Omental fat pad (tissue), 4 donors: Measurements from ENCODE around the gene INO80D. TPM values are rescaled to one million over a fixed set of nuclear protein-coding genes. Genes with fewer than 3 reads are reported as not detected.
"Not testable (repeated sequence)": the region's sequence is repeated elsewhere in the genome, so short reads cannot be mapped to it uniquely, and the experiment has no call there.

Experiments
- ATAC-seq: fragments of 150-250 bp; one replicate; pipeline ENCODE4 v1.9.1; 2016; ENCODE audit warnings: mild to moderate bottlenecking, moderate library complexity; ENCODE audit not compliant: low FRiP score
- DNase-seq: peaks from one replicate; pipeline ENCODE4 v3.0.0-alpha.2; 2019; ENCODE audit warnings: low spot score
- total RNA-seq, 4 donors: library from RNA; depleted of rRNA; stranded (reverse); fragments of >200 nt; gene quantifications; one replicate each; pipeline ENCODE4 v1.1.0, GENCODE V29; 2016
- TF ChIP-seq, protein P1 (sequence below), 3 donors: fragments of 450-650 bp; IDR thresholded peaks; one replicate each; pipeline ENCODE4 v1.5.1; 2016 to 2017; ENCODE audit warnings: antibody characterized with exemption in 3 of 3, mild to moderate bottlenecking in 3 of 3, moderate library complexity in 2 of 3

INO80D gene
- total RNA-seq, 4 donors from 2014 or later, result 15.3 to 22.0 (median 18.5) TPM

DNA sequence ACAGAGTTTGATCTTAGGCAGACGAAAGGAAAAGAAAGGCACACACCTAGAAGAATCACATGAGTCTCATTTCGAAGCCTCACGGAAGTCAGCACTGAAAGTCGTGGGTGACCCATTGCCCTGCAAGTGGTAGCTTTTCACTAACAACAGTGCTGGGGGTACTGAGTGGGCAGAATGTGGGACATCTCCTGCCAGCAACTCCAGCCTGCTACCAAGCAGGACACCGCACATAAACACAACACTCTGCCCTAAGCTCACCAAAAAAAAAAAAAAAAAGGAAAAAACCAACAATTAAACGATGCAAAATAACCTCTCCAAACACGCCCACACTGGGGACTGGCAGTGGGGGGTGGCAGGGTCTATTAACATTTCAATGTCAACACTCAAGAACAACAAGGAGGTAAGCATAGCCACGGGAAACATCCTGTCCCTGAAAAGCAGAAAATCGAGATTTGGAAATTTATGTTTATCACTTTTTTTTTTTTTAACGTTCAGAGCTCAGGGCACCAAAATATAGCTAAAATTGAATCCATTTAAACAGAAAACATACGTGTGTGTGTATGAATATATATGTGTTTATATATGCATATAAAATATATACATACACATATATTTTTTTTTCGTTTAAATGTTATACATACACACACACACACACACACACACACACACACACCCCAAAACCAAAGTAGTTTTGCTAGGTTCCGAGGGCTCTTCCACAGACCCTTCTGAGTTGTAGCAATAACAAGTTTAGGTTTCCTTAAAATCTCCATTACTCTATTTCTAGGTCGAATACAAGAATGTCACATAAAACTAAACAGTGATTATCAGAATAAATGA lies 2.2 kb downstream of the INO80D start:
- no peak for ATAC-seq
- TF ChIP-seq, protein P1, sequence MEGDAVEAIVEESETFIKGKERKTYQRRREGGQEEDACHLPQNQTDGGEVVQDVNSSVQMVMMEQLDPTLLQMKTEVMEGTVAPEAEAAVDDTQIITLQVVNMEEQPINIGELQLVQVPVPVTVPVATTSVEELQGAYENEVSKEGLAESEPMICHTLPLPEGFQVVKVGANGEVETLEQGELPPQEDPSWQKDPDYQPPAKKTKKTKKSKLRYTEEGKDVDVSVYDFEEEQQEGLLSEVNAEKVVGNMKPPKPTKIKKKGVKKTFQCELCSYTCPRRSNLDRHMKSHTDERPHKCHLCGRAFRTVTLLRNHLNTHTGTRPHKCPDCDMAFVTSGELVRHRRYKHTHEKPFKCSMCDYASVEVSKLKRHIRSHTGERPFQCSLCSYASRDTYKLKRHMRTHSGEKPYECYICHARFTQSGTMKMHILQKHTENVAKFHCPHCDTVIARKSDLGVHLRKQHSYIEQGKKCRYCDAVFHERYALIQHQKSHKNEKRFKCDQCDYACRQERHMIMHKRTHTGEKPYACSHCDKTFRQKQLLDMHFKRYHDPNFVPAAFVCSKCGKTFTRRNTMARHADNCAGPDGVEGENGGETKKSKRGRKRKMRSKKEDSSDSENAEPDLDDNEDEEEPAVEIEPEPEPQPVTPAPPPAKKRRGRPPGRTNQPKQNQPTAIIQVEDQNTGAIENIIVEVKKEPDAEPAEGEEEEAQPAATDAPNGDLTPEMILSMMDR (IDR thresholded peaks at IDR 0.05), result no peak
- no peak for DNase-seq

DNA sequence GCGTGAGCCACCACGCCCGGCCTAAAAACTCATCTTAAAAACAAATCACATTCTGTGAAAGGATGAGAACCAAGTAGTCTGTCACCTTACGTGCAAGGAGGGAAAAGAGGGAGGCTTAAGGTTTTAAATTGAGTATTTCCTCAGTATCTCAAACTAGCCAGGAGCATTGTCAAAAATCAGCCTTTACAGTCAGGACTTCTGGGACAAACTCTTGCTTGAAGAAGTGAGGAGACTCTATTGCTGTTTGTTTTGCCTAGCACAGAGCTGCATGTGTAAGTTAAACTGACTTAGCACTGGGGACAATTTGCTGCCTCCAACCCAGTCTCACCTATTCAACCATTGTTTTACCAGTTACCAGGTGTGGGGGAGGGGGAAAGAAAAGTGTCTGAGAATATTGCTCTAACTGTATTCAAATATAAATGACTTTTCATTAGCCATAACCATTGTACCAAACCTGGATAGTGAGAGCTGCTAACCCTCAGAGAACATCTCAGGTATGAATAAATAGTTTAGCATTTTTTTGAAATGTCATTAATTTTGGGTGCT lies 3.6 kb downstream of the INO80D start:
- TF ChIP-seq, protein P1 (IDR thresholded peaks at IDR 0.05), result no peak
- DNase-seq (no peak), ATAC-seq (no peak)

DNA sequence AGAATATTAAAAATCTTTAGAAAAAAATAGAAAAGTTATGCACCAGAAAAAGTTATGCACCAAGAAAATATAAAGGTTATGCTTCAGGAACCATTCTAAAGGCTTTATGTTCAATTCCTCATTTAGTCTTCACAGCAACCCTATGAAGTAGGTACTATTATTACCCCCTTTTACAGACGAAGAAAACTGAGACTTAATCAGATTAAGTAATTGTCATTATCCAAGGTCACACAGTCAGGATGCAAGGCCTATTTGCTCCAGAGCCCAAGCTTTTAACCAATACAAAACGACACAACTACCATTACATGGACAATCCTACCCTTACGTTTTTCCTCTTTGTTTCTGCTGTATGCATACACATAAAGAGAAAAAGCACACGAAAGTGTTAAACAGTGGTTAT lies 5.0 kb downstream of the INO80D start:
- TF ChIP-seq, protein P1 (IDR thresholded peaks at IDR 0.05), result no peak
- no peak for DNase-seq
- no peak for ATAC-seq

DNA sequence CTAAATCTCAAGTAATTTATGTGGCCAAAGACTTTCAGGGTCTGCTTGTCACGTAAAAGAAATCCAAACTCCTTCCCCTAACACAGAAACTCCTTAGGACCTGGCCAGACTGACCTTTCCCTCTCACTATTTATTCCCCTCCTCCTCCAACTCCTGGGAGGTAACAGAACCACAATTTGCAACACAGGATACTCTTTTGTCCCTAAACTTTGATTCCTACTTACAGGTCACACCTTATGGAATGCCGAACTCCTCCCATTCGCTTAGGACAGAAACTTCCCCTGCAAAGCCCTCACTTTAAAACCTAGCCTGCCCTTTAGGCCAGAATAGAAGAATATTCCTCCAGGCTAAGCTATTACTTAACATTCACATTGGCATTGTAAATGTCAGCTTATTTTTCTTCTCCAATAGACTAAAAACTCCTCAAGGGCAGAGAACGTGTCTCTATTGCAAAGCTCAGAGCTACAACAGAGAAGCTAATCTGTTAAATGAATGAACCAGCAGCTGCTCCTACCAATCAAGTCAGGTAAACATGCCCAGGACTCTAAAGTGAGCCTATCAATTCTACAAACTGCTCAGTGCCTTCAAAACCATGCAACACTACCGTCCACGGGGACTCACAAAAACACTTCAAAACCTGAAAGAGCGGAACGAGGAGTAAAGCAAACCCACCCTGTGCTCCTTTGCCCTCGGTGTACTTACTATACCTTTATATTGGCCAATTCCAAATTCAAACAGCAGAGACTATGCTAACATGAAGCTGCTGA lies 6.1 kb downstream of the INO80D start:
- TF ChIP-seq, protein P1 (IDR thresholded peaks at IDR 0.05), result no peak
- no peak for ATAC-seq

DNA sequence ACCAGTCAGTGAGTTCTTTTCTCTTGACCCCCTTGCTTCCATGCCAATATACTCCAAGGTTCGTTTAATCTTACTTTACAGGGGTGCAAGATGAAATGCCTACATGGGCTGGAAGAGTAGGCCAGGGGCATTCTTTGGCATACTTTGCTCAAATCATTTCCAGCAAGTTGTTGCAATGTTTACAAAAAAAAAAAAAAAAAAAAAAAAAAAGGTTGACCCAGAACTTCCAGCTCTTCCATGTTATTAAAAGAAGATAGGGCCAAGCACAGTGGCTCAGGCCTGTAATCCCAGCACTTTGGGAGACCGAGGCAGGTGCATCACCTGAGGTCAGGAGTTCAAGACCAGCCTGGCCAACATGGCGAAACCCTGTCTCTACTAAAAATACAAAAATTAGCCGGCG lies 8.1 kb downstream of the INO80D start:
- not testable (repeated sequence) for DNase-seq, ATAC-seq

More for the DNA sequence above, 6.1 kb downstream of the INO80D start:
- DNase-seq, result no peak

DNA sequence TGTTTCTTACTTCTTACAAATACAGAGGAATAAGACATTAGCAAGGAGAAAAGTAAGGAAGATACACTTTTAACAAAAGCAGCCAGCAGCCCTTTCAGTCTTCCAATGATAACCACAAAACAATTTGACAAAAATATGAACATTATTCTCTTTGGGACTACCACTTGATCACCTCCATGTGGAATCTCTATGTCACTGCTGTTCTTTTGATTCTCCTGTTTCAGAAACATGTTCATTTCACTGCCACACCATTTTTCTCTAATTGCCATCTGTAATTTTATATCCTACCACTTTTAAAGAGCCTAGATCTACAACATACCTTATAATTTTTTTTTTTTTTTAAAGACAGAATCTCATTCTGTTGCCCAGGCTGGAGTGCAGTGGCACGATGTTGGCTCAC lies 10.9 kb downstream of the INO80D start:
- DNase-seq (no peak), ATAC-seq (no peak)
- TF ChIP-seq, protein P1 (IDR thresholded peaks at IDR 0.05), result no peak

DNA sequence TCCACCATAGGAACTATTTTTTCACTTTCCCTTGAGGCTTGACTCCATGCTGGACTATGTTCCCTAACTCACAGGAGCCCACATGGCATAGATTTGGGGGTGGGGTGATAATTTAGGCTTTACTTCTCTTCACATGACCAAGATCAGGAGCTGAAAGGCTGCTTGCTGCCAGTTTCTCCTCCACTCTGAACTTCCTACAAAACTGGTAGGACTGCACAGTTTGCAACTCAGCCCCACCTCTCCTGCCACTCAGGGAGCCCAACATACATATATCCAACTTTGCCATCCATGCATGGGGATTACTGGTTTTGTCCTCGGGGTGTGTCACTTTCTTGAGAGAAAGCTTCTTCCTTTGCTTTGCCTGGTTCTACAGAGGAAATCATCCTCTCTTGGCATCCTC lies 14.2 kb downstream of the INO80D start:
- no peak for DNase-seq
- TF ChIP-seq, protein P1 (IDR thresholded peaks at IDR 0.05), result no peak
- no peak for ATAC-seq
